Uterus (tissue), 2 donors: ENCODE data around the gene ZNF419.
"Not testable (repeated sequence)": the region's sequence is repeated elsewhere in the genome, so short reads cannot be mapped to it uniquely, and the experiment has no call there.

Source experiments
- POLR2A ChIP-seq, 2 donors: fragments of 450-650 bp; IDR thresholded peaks; one replicate each; pipeline ENCODE4 v1.6.1; 2016; ENCODE audit warnings: antibody characterized with exemption in 2 of 2, mild to moderate bottlenecking in 1 of 2, moderate library complexity in 1 of 2
- TF ChIP-seq, protein P1 (sequence below), 4 experiments: fragments of 200-600 bp in 2 of 4; fragments of 450-650 bp in 2 of 4; sonication (generic) in 2 of 4; IDR thresholded peaks; one replicate each; pipeline ENCODE4 v1.5.1; 2016 to 2019; ENCODE audit warnings: antibody characterized with exemption in 4 of 4, mild to moderate bottlenecking in 2 of 4, moderate library complexity in 1 of 4

DNA sequence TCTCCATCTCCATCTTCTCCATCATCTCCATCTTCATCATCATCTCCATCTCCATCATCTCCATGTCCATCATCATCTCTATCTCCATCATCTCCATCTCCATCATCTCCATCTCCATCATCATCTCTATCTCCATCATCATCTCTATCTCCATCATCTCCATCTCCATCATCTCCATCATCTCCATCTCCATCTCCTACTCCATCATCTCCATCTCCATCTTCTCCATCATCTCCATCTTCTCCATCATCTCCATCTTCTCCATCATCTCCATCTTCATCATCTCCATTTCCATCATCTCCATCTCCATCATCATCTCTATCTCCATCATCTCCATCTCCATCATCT lies 11.8 kb downstream of the ZNF419 start:
- not testable (repeated sequence) for TF ChIP-seq POLR2A (IDR thresholded peaks at IDR 0.05)
- TF ChIP-seq, protein P1, sequence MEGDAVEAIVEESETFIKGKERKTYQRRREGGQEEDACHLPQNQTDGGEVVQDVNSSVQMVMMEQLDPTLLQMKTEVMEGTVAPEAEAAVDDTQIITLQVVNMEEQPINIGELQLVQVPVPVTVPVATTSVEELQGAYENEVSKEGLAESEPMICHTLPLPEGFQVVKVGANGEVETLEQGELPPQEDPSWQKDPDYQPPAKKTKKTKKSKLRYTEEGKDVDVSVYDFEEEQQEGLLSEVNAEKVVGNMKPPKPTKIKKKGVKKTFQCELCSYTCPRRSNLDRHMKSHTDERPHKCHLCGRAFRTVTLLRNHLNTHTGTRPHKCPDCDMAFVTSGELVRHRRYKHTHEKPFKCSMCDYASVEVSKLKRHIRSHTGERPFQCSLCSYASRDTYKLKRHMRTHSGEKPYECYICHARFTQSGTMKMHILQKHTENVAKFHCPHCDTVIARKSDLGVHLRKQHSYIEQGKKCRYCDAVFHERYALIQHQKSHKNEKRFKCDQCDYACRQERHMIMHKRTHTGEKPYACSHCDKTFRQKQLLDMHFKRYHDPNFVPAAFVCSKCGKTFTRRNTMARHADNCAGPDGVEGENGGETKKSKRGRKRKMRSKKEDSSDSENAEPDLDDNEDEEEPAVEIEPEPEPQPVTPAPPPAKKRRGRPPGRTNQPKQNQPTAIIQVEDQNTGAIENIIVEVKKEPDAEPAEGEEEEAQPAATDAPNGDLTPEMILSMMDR (IDR thresholded peaks at IDR 0.05), result not testable (repeated sequence)
